Upper lobe of right lung (tissue), 1 donor: Measurements from ENCODE around the gene PYCARD. TPM values are rescaled to one million over a fixed set of nuclear protein-coding genes. Genes with fewer than 3 reads are reported as not detected.

Experiments used
- ATAC-seq: fragments of 200-7000 bp; cut with Tn5 transposase; one replicate; pipeline ENCODE4 v1.9.1; 2020; ENCODE audit warnings: mild to moderate bottlenecking, moderate library complexity
- DNase-seq: peaks from one replicate; pipeline ENCODE4 v3.0.0-alpha.2; 2020
- H3K27ac ChIP-seq: fragments of 200-600 bp; one replicate; pipeline ENCODE4 v1.8.0; 2022
- H3K27me3 ChIP-seq: fragments of 200-600 bp; one replicate; pipeline ENCODE4 v1.8.0; 2022; ENCODE audit warnings: mild to moderate bottlenecking
- H3K36me3 ChIP-seq: fragments of 200-600 bp; one replicate; pipeline ENCODE4 v1.8.0; 2022
- H3K4me1 ChIP-seq: fragments of 200-600 bp; one replicate; pipeline ENCODE4 v1.8.0; 2022
- H3K4me3 ChIP-seq: fragments of 200-600 bp; one replicate; pipeline ENCODE4 v1.8.0; 2022; ENCODE audit warnings: mild to moderate bottlenecking
- H3K9me3 ChIP-seq: fragments of 200-600 bp; one replicate; pipeline ENCODE4 v1.8.0; 2022
- CTCF ChIP-seq: fragments of 200-600 bp; IDR thresholded peaks from one replicate; pipeline ENCODE4 v1.8.0; 2022; ENCODE audit warnings: antibody characterized with exemption
- intact Hi-C: fragments of 100-400 bp; cut with DNase I; formaldehyde crosslinking; loops from one replicate; pipeline ENCODE4 v1.11.0; 2022
- long read RNA-seq: library from polyadenylated mRNA; unstranded; transcript quantifications from one replicate; pipeline ENCODE4 v2.0.0, GENCODE V29; 2021
- total RNA-seq: library from RNA; stranded (reverse); fragmentation: NEBNext Ultra II Directional; extraction: Animal tissue kit (Norgen Biotek cat#: 25700); gene quantifications from one replicate; pipeline ENCODE4 v1.2.1, GENCODE V29; 2021
- donor health status: DM: no; HTN: yes; CAD: no; lungs with severe emphysema.

Gene PYCARD
- total RNA-seq: 49.5 TPM
- long read RNA-seq, transcript PYCARD-202 (2 exons, 696 nt): minor isoform, 7 of 57 reads
- long read RNA-seq, transcript PYCARD-201 (3 exons, 990 nt): major isoform, 46 of 57 reads
- long read RNA-seq, partial matches to known transcripts: 0 of 57 reads
- long read RNA-seq, other reads (novel, unspliced or antisense): 1 of 57 reads

- no peak for TF ChIP-seq CTCF
- ATAC-seq: peak; percentile 88
- no peaks in the 10 kb centered on the region for H3K9me3 ChIP-seq
- intact Hi-C loops: loop anchor here (10.0 kb wide), 1 partner anchor 52 kb away; the partner anchor contains the start of gene ITGAM
- peaks cover under 1% of the 10 kb centered on the region for H3K36me3 ChIP-seq
- H3K4me3 ChIP-seq: peak within 1 kb of the TSS; percentile 88
- no peaks in the 10 kb centered on the region for H3K27me3 ChIP-seq
- peaks cover 11% of the 10 kb centered on the region for H3K4me1 ChIP-seq
- DNase-seq: peak; percentile 90
- H3K27ac ChIP-seq: peak within 1 kb of the TSS; percentile 68
Measured at GRCh38 chr16:31202414-31203375, at the start of gene PYCARD. Gene PYCARD (minus strand): TSS chr16:31202760. CDS start chr16:31202690, 70 bp downstream.

GRCh38 chr16:31251435-31251834 is 48.9 kb upstream of the PYCARD start:
- no peaks in the 10 kb centered on the region for H3K9me3 ChIP-seq
- H3K27me3 ChIP-seq: no peaks in the 10 kb centered on the region
- intact Hi-C loops: loop anchor here (10.0 kb wide), 1 partner anchor 47 kb away; the partner anchor contains the start of gene PYCARD
- DNase-seq (no peak), ATAC-seq (no peak)
- no peaks in the 10 kb centered on the region for H3K4me1 ChIP-seq
- no peak overlapping the region for H3K27ac ChIP-seq
- TF ChIP-seq CTCF: no peak
- H3K36me3 ChIP-seq: no peaks in the 10 kb centered on the region
- no peak overlapping the region for H3K4me3 ChIP-seq

GRCh38 chr16:31250782-31251384 is 48.3 kb upstream of the PYCARD start:
- Histone ChIP-seq H3K27ac (no peak overlapping the region), H3K4me1 (no peaks in the 10 kb centered on the region), H3K36me3 (no peaks in the 10 kb centered on the region), H3K27me3 (no peaks in the 10 kb centered on the region), H3K4me3 (no peak overlapping the region), H3K9me3 (no peaks in the 10 kb centered on the region)
- ATAC-seq (no peak), DNase-seq (no peak)
- TF ChIP-seq CTCF: no peak
- intact Hi-C loops: loop anchor here (10.0 kb wide), 1 partner anchor 46 kb away; the partner anchor contains the start of gene PYCARD

- intact Hi-C loops: no loop called here
Measured at GRCh38 chr16:31248344-31248743, 45.8 kb upstream of the PYCARD start.

More at GRCh38 chr16:31248344-31248743, 45.8 kb upstream of the PYCARD start:
- H3K4me3 ChIP-seq: no peak overlapping the region
- H3K27me3 ChIP-seq: no peaks in the 10 kb centered on the region
- ATAC-seq (no peak), DNase-seq (no peak)
- no peak overlapping the region for H3K27ac ChIP-seq
- H3K9me3 ChIP-seq: no peaks in the 10 kb centered on the region
- no peak for TF ChIP-seq CTCF
- no peaks in the 10 kb centered on the region for H3K4me1 ChIP-seq
- H3K36me3 ChIP-seq: no peaks in the 10 kb centered on the region
